ENCODE results near the gene GAK.

Gene GAK

GRCh38 chr4:866068-866760, 65.9 kb downstream of the GAK start:
- no peak for DNase-seq

GRCh38 chr4:865572-865971, 66.5 kb downstream of the GAK start:
- DNase-seq: no peak

- DNase-seq: no peak
These were observed 67.0 kb downstream of the GAK start for GRCh38 chr4:865121-865465.

- DNase-seq: no peak
These were observed 67.5 kb downstream of the GAK start for GRCh38 chr4:864456-865120.

- DNase-seq: no peak
These were observed 71.6 kb downstream of the GAK start for GRCh38 chr4:860561-860960.

- DNase-seq: no peak
These were observed 72.6 kb downstream of the GAK start for GRCh38 chr4:859496-859895.

- DNase-seq: no peak
These were observed 73.2 kb downstream of the GAK start for GRCh38 chr4:858831-859451.

- DNase-seq: no peak
These were observed 74.1 kb downstream of the GAK start for GRCh38 chr4:858041-858481.

GRCh38 chr4:857461-857860, 74.7 kb downstream of the GAK start:
- no peak for DNase-seq

- DNase-seq: no peak
These were observed 75.8 kb downstream of the GAK start for GRCh38 chr4:856225-856901.

- DNase-seq: no peak
These were observed 76.3 kb downstream of the GAK start for GRCh38 chr4:855880-856224.

- no peak for DNase-seq
These were observed 77.8 kb downstream of the GAK start for GRCh38 chr4:854356-854755.

GRCh38 chr4:853416-853781, 78.7 kb downstream of the GAK start:
- no peak for DNase-seq

- DNase-seq: no peak
These were observed 80.2 kb downstream of the GAK start for GRCh38 chr4:851701-852430.

GRCh38 chr4:850323-850945, 81.7 kb downstream of the GAK start:
- no peak for DNase-seq

- DNase-seq: no peak
These were observed 82.5 kb downstream of the GAK start for GRCh38 chr4:849478-850175.

GRCh38 chr4:848803-849477, 83.2 kb downstream of the GAK start:
- no peak for DNase-seq

- DNase-seq: no peak
These were observed 83.8 kb downstream of the GAK start for GRCh38 chr4:848307-848691.

- DNase-seq: no peak
These were observed 86.3 kb downstream of the GAK start for GRCh38 chr4:845836-846251.

GRCh38 chr4:845233-845835, 86.8 kb downstream of the GAK start:
- DNase-seq: no peak

GRCh38 chr4:844752-845232, 87.3 kb downstream of the GAK start:
- DNase-seq: no peak

All from NCI-H1694 (cell line).